HG03520 (cell line): ENCODE measurements around the gene SH2D4B.
"Not testable (repeated sequence)": the region's sequence is repeated elsewhere in the genome, so short reads cannot be mapped to it uniquely, and the experiment has no call there.

ENCODE experiments used
- ATAC-seq: cut with Tn5 transposase; IDR thresholded peaks from one replicate; pipeline ENCODE4 v1.9.1; 2021; ENCODE audit warnings: mild to moderate bottlenecking, moderate library complexity; ENCODE audit not compliant: unreplicated experiment

The SH2D4B gene

GRCh38 chr10:80523773-80524172 lies 13.9 kb upstream of the SH2D4B start:
- no peak for ATAC-seq

- no peak for ATAC-seq
Measured at GRCh38 chr10:80524190-80524909, 13.4 kb upstream of the SH2D4B start.

GRCh38 chr10:80526218-80526617 lies 11.5 kb upstream of the SH2D4B start:
- no peak for ATAC-seq

GRCh38 chr10:80526742-80527141 lies 11.0 kb upstream of the SH2D4B start:
- no peak for ATAC-seq

DNA sequence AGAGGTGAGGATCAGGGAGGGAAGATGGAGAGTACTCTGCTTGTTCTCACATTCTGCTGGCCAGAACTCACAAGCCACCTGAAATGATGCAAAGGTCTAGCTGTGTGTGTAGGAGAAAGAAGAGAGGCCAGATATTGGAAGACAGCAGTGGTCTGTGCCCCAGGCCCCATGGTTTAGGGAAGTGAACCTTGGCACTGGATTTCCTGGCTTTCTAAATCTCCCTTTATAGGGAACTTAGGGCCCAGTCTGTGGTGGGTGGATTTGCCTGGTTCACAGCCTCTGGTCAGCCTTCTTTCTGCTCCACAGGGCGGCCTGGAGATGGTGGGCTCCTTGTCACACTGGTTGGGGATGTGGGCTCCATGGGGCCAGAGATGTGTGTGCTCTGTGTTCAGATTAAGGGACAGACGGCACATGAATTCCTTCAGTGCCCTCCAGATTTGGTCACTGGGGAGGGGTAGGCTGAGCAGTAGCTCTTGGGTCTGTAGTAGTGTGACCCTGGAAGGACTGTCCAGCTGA lies 9.5 kb upstream of the SH2D4B start:
- ATAC-seq: no peak

GRCh38 chr10:80528901-80529300 lies 8.8 kb upstream of the SH2D4B start:
- no peak for ATAC-seq

- ATAC-seq: no peak
Measured at GRCh38 chr10:80529604-80530003, 8.1 kb upstream of the SH2D4B start.

DNA sequence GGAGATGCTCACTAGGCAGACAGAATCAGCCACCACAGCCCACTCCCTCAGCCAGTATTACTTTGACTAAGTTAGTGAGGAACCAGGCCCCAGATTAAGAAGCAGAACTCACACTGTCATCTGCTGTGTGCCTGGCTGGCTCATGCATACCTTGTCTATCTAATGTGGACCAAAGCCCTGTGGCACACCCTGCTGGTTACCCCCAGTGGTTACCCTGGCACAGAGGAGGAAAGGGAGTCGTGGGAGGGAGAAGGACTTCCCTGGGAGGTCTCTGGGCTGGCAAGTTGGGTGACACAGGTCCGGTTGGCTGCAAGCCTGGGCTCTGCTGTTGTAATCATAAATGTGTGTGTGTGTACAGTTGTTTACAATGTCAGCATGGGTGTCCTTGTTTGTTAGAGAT lies 7.5 kb upstream of the SH2D4B start:
- ATAC-seq: peak; percentile 63

- no peak for ATAC-seq
Measured at GRCh38 chr10:80530816-80531215, 6.9 kb upstream of the SH2D4B start.

DNA sequence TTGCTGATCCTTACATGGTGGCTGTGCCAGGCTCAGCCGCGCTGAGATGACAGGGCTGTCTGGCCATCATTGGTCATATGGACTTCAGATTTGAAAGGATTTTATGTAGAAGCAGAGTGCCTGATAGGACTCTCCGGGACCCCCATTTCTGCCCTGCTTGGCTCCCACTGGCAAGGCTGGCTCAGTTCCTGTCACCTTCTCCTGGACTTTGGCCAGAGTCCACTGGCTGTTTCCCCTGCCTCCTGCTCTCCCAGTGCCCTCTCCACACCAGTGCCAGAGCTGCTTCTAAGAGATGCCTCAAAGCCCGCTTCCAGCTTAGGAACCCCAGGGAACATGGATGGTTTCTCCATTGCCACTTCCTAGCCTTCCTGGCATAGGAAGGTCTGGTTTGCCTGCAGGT lies 5.1 kb upstream of the SH2D4B start:
- no peak for ATAC-seq

GRCh38 chr10:80534059-80534458 lies 3.6 kb upstream of the SH2D4B start:
- ATAC-seq: not testable (repeated sequence)

DNA sequence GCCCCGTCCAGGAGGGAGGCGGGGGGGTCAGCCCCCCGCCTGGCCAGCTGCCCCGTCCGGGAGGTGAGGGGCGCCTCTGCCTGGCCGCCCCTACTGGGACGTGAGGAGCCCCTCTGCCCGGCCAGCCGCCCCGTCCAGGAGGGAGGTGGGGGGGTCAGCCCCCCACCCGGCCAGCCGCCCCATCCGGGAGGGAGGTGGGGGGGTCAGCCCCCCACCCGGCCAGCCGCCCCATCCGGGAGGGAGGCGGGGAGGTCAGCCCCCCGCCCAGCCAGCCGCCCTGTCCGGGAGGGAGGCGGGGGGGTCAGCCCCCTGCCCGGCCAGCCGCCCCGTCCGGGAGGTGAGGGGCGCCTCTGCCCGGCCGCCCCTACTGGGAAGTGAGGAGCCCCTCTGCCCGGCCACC lies 3.1 kb upstream of the SH2D4B start:
- not testable (repeated sequence) for ATAC-seq

- ATAC-seq: peak; percentile 78
Measured at GRCh38 chr10:80535671-80536360, 1.9 kb upstream of the SH2D4B start.

DNA sequence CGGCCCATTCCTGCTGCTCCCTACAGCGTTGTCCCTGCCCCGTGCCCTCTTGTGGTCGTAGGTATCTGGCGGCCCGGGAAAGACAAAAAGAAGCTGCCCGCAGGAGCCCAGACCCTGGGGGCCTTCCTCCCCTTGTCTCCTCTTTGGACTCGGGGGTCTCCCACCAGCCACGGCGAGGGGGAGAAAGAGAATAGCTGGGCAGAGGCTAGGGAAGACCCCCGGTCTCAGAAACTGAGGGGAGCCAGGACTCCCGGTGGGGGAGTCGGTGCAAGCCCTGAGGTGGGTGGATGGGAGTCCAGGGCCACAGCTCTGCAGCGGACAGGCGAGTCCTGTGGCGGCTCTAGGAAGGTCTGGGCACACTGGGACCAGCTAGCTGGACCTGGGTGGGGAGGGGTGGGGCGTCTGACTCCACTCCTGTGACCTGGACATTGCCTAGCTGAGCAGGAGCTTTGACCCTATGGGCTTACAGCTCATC lies 1.3 kb upstream of the SH2D4B start:
- no peak for ATAC-seq

DNA sequence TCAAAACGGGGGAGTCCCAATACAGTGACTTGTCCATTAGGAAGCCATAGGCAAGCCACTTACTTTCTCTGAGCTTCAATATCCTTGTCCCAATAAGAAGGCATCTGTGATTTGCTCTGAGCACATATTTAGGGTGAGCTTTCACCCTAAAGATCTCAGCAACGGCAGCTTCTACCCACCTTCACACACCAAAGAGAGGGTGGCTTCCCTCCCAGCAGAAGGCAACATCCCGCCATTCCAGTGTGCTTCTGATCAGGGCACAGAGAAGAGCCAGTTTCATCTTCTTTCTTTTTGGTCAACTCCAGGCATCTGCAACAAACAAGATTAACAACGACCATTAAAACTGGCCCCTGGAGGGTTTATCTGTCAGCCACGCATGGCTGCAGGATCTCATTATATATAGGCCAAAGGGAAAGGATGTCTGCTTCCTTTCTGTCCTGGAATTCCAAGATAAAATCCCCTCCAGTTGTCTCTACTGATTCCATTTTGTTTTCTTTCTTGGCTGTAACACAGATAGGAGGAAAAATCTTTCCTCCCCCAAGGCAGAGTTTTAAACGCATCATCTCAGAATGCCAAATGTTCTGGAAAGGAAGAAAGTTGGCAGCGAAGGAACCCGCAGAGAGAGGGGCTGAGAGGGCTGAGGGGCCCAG lies 491 bp upstream of the SH2D4B start:
- no peak for ATAC-seq

- no peak for ATAC-seq
Measured at GRCh38 chr10:80538481-80539185, 931 bp downstream of the SH2D4B start.

DNA sequence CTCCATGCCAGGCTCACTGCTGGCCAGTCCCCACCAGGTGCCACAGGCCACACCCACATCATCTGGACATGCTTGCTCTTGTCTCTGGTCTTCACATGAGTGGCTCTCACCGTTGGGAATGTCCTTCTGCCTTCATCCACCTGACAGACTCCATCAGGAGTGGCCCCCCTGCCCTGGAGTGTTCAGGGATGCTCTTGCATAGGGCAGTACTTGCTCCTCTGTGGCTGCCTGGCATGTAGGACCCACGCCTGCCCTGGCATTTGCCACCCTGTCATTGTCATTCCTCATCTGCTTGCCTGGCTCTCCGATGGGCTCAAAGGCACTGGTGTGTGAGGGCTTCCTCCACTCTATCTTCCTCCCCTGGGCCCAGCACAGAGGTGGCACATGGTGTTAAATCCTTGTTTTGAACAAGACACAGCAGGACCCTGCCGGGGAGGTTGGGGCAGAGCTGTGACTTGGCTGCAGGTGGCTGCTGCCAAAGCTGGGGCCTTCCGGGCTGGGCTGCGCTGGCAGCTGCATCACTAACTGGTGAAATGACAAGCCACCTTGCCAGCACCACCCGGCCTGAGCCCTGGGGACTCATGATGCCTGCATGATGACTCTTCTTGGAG lies 1.8 kb downstream of the SH2D4B start:
- no peak for ATAC-seq

DNA sequence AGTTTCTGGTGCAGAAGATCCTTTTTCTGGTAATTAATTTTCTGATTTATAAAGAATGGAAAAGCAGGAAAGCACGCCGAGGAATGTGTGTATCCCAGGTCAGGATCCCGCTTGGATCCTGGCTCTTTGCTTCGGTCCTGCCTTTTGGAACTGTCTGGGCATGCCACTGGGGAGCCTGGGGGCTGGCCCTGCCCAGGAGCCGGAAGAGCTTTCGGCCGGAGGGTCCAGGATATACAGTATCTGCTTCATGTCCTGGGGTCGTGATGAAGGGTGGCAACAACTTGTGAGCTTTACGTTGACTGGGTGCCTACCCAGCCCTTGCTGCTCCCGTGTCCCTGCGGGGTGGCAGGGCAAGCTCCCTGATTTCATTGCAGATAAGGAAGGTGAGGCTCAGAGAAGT lies 2.4 kb downstream of the SH2D4B start:
- ATAC-seq: no peak

DNA sequence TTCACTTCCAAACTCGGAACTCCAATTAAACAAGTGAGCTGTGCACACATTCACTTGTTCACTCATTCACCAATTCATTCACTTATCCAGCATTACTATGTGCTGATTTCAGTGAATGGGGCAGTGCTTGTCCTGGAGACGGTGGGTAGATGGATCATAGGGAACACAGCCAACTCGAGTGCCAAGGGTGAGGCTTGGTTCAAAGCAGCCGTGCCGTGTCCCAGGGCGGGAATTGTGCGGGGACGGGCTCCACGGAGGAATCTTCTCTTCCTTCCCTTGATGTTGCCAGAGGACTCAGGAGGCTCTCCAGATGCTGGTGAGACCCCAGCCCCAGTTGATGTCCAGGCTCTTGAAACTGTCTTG lies 2.9 kb downstream of the SH2D4B start:
- peak; percentile 1 for ATAC-seq

DNA sequence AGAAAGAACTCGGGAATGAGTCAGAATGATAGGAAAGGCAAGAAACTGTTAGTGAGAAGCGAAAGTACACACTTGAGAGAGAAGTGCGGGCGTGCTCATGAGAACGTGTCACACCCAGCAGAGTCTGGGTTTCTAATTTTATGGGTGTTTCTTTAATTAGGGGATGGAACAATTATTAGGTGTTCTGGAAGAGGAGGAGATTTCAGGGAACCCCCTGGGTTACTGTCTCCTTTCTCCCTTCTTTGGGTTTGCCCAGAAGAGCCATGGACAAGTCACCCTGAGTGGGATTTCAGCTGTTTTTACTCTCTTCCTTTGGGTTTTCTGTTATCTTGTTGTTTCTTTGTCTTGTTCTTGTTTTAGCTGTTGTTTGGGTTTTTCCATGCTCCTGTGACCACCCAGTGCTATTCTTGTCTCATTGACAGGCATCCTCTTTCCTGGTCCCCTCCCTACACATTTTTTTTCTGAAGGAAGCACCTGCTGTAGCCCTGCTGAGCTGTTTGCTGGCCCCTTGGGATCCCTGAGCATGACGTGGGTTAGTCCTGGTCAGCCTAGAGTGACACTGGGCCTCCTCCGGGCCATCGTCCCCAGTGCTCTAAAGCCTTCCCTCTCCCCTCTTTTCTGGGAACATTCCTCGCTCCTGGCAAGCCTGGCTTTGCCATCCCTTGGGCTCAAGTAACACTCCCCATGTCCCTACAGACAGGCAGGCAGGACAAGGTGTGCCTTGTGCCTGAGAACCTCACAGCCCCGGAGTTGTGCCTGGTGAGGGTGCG lies 3.5 kb downstream of the SH2D4B start:
- peak; percentile 65 for ATAC-seq
